Activated T-helper 2 cell treated with anti-CD3 and anti-CD28 coated beads, Interferon-gamma antibody, Interleukin-2, Interleukin-4, amounts not matched to agents 10 μg/mL and 5 μg/mL and 100 μg/mL, durations not matched to agents 14 hours and 24 hours and 36 hours (primary cell): Measurements from ENCODE around the gene FBLL1. TPM values are rescaled to one million over a fixed set of nuclear protein-coding genes. Genes with fewer than 3 reads are reported as not detected.
A peak's percentile ranks its signal among the peaks of the same experiment; 100 is the strongest.
"Not testable (repeated sequence)": the region's sequence is repeated elsewhere in the genome, so short reads cannot be mapped to it uniquely, and the experiment has no call there.

ENCODE experiments used
- DNase-seq: peaks from one replicate; pipeline ENCODE4 v3.0.0; 2021; ENCODE audit warnings: low spot score
- H3K27ac Mint-ChIP-seq: one replicate; pipeline ENCODE4 v1.8.0; 2021; ENCODE audit warnings: mixed read lengths
- H3K27me3 Mint-ChIP-seq: one replicate; pipeline ENCODE4 v1.8.0; 2021; ENCODE audit warnings: low read depth, mixed read lengths
- H3K36me3 Mint-ChIP-seq: one replicate; pipeline ENCODE4 v1.8.0; 2021; ENCODE audit warnings: low read depth, mixed read lengths
- H3K4me1 Mint-ChIP-seq: one replicate; pipeline ENCODE4 v1.8.0; 2021; ENCODE audit warnings: low read depth, mixed read lengths
- H3K4me3 Mint-ChIP-seq: one replicate; pipeline ENCODE4 v1.8.0; 2021; ENCODE audit warnings: low read depth, mild to moderate bottlenecking, moderate library complexity, mixed read lengths
- H3K9me3 Mint-ChIP-seq: one replicate; pipeline ENCODE4 v1.8.0; 2021; ENCODE audit warnings: mixed read lengths
- intact Hi-C: fragments of 100-400 bp; cut with micrococcal nuclease; formaldehyde crosslinking; loops from one replicate; pipeline ENCODE4 v1.15.1; 2023
- total RNA-seq: library from RNA; stranded (reverse); gene quantifications from 2 replicates; pipeline ENCODE4 v1.2.3, GENCODE V29; 2022

FBLL1 gene
- total RNA-seq, 1 donor from 2014 or later = not detected

GRCh38 chr5:168529374-168530234 is 499 bp downstream of the FBLL1 start:
- Mint-ChIP-seq H3K27ac (no peak overlapping the region), H3K4me3 (peak overlapping the region; percentile 8), H3K9me3 (peaks cover 6% of the 10 kb centered on the region), H3K36me3 (no peaks in the 10 kb centered on the region), H3K4me1 (peaks cover 8% of the 10 kb centered on the region), H3K27me3 (peaks cover 38% of the 10 kb centered on the region)
- intact Hi-C loops = no loop called here
- DNase-seq = no peak

- no peak for DNase-seq
- intact Hi-C loops = no loop called here
- H3K4me1 Mint-ChIP-seq = peaks cover 8% of the 10 kb centered on the region
- H3K36me3 Mint-ChIP-seq = no peaks in the 10 kb centered on the region
- peaks cover 6% of the 10 kb centered on the region for H3K9me3 Mint-ChIP-seq
- no peak overlapping the region for H3K4me3 Mint-ChIP-seq
- H3K27me3 Mint-ChIP-seq = peaks cover 38% of the 10 kb centered on the region
- no peak overlapping the region for H3K27ac Mint-ChIP-seq
These were observed 1.6 kb downstream of the FBLL1 start for GRCh38 chr5:168530621-168531150.

- Mint-ChIP-seq H3K27ac (no peak overlapping the region), H3K4me1 (peaks cover 8% of the 10 kb centered on the region), H3K4me3 (no peak overlapping the region), H3K36me3 (no peaks in the 10 kb centered on the region), H3K27me3 (peaks cover 38% of the 10 kb centered on the region), H3K9me3 (peaks cover 6% of the 10 kb centered on the region)
- intact Hi-C loops = no loop called here
- no peak for DNase-seq
These were observed 2.1 kb downstream of the FBLL1 start for GRCh38 chr5:168531191-168531590.

- DNase-seq = no peak
- H3K27ac Mint-ChIP-seq = no peak overlapping the region
- H3K4me3 Mint-ChIP-seq = no peak overlapping the region
- peaks cover 8% of the 10 kb centered on the region for H3K4me1 Mint-ChIP-seq
- H3K9me3 Mint-ChIP-seq = peaks cover 6% of the 10 kb centered on the region
- no peaks in the 10 kb centered on the region for H3K36me3 Mint-ChIP-seq
- peaks cover 39% of the 10 kb centered on the region for H3K27me3 Mint-ChIP-seq
- intact Hi-C loops = no loop called here
These were observed 3.1 kb downstream of the FBLL1 start for GRCh38 chr5:168531987-168532864.

GRCh38 chr5:168534351-168534750 is 5.2 kb downstream of the FBLL1 start:
- H3K4me3 Mint-ChIP-seq, H3K36me3 Mint-ChIP-seq, H3K4me1 Mint-ChIP-seq, DNase-seq, H3K27ac Mint-ChIP-seq, intact Hi-C loops, H3K9me3 Mint-ChIP-seq: not testable (repeated sequence)
- H3K27me3 Mint-ChIP-seq = peaks cover 27% of the 10 kb centered on the region

GRCh38 chr5:168537176-168537575 is 8.1 kb downstream of the FBLL1 start:
- intact Hi-C loops = no loop called here
- Mint-ChIP-seq H3K27ac (no peak overlapping the region), H3K36me3 (no peaks in the 10 kb centered on the region), H3K9me3 (no peaks in the 10 kb centered on the region), H3K27me3 (peaks cover 8% of the 10 kb centered on the region), H3K4me3 (no peak overlapping the region), H3K4me1 (no peaks in the 10 kb centered on the region)
- no peak for DNase-seq

- Mint-ChIP-seq H3K27ac (no peak overlapping the region), H3K27me3 (no peaks in the 10 kb centered on the region), H3K36me3 (peaks cover 68% of the 10 kb centered on the region), H3K9me3 (no peaks in the 10 kb centered on the region), H3K4me1 (peaks cover 3% of the 10 kb centered on the region), H3K4me3 (no peak overlapping the region)
- no peak for DNase-seq
- intact Hi-C loops = no loop called here
These were observed 20.4 kb downstream of the FBLL1 start for GRCh38 chr5:168549554-168549953.

- H3K27me3 Mint-ChIP-seq = no peaks in the 10 kb centered on the region
- peaks cover 3% of the 10 kb centered on the region for H3K4me1 Mint-ChIP-seq
- H3K27ac Mint-ChIP-seq = no peak overlapping the region
- no peaks in the 10 kb centered on the region for H3K9me3 Mint-ChIP-seq
- H3K36me3 Mint-ChIP-seq = peaks cover 70% of the 10 kb centered on the region
- no peak for DNase-seq
- H3K4me3 Mint-ChIP-seq = no peak overlapping the region
- intact Hi-C loops = no loop called here
These were observed 21.6 kb downstream of the FBLL1 start for GRCh38 chr5:168550656-168551055.

GRCh38 chr5:168552146-168552545 is 23.0 kb downstream of the FBLL1 start:
- no peak for DNase-seq
- no peaks in the 10 kb centered on the region for H3K27me3 Mint-ChIP-seq
- intact Hi-C loops = no loop called here
- no peaks in the 10 kb centered on the region for H3K9me3 Mint-ChIP-seq
- H3K4me3 Mint-ChIP-seq = no peak overlapping the region
- H3K4me1 Mint-ChIP-seq = peaks cover 3% of the 10 kb centered on the region
- H3K27ac Mint-ChIP-seq = no peak overlapping the region
- peaks cover 74% of the 10 kb centered on the region for H3K36me3 Mint-ChIP-seq

- Mint-ChIP-seq H3K36me3 (peaks cover 69% of the 10 kb centered on the region), H3K4me3 (no peak overlapping the region), H3K27me3 (no peaks in the 10 kb centered on the region)
These were observed 24.4 kb downstream of the FBLL1 start for GRCh38 chr5:168553377-168554130.

GRCh38 chr5:168557389-168557788 is 28.3 kb downstream of the FBLL1 start:
- H3K36me3 Mint-ChIP-seq = peaks cover 86% of the 10 kb centered on the region
- no peaks in the 10 kb centered on the region for H3K27me3 Mint-ChIP-seq

More at GRCh38 chr5:168553377-168554130, 24.4 kb downstream of the FBLL1 start:
- no peak for DNase-seq
- Mint-ChIP-seq H3K27ac (no peak overlapping the region), H3K9me3 (no peaks in the 10 kb centered on the region), H3K4me1 (peaks cover 3% of the 10 kb centered on the region)
- intact Hi-C loops = no loop called here

GRCh38 chr5:168562279-168562678 is 33.2 kb downstream of the FBLL1 start:
- Mint-ChIP-seq H3K4me1 (peaks cover 9% of the 10 kb centered on the region), H3K36me3 (peaks cover 75% of the 10 kb centered on the region), H3K9me3 (no peaks in the 10 kb centered on the region), H3K27ac (no peak overlapping the region), H3K27me3 (no peaks in the 10 kb centered on the region), H3K4me3 (no peak overlapping the region)
- DNase-seq = no peak
- intact Hi-C loops = no loop called here

More at GRCh38 chr5:168557389-168557788, 28.3 kb downstream of the FBLL1 start:
- H3K9me3 Mint-ChIP-seq = no peaks in the 10 kb centered on the region
- H3K27ac Mint-ChIP-seq = no peak overlapping the region
- no peak for DNase-seq
- intact Hi-C loops = no loop called here
- H3K4me3 Mint-ChIP-seq = no peak overlapping the region
- H3K4me1 Mint-ChIP-seq = peaks cover 5% of the 10 kb centered on the region
